Esophagus squamous epithelium (tissue), 4 donors: ENCODE results near the gene TAF6L.

ENCODE experiments used
- POLR2A ChIP-seq, 4 donors: fragments of 450-650 bp; IDR thresholded peaks; one replicate each; pipeline ENCODE4 v1.6.1; 2017; ENCODE audit warnings: antibody characterized with exemption in 4 of 4, mild to moderate bottlenecking in 4 of 4, moderate library complexity in 3 of 4
- TF ChIP-seq, protein P1 (sequence below), 6 experiments: fragments of 450-650 bp in 4 of 6; fragments of 200-600 bp in 2 of 6; sonication (generic) in 2 of 6; IDR thresholded peaks; one replicate each; pipeline ENCODE4 v1.5.1; 2016 to 2019; ENCODE audit warnings: antibody characterized with exemption in 6 of 6, mild to moderate bottlenecking in 4 of 6, moderate library complexity in 4 of 6

- TF ChIP-seq, protein P1, sequence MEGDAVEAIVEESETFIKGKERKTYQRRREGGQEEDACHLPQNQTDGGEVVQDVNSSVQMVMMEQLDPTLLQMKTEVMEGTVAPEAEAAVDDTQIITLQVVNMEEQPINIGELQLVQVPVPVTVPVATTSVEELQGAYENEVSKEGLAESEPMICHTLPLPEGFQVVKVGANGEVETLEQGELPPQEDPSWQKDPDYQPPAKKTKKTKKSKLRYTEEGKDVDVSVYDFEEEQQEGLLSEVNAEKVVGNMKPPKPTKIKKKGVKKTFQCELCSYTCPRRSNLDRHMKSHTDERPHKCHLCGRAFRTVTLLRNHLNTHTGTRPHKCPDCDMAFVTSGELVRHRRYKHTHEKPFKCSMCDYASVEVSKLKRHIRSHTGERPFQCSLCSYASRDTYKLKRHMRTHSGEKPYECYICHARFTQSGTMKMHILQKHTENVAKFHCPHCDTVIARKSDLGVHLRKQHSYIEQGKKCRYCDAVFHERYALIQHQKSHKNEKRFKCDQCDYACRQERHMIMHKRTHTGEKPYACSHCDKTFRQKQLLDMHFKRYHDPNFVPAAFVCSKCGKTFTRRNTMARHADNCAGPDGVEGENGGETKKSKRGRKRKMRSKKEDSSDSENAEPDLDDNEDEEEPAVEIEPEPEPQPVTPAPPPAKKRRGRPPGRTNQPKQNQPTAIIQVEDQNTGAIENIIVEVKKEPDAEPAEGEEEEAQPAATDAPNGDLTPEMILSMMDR (IDR thresholded peaks at IDR 0.05) = no peak
- TF ChIP-seq POLR2A (IDR thresholded peaks at IDR 0.05) = no peak
Measured at GRCh38 chr11:62757846-62758788, 13.1 kb upstream of the TAF6L start.
